Neural progenitor cell (in vitro differentiated cells): ENCODE measurements around the gene ZNF652.

ENCODE experiments used
- CTCF ChIP-seq: fragments of 200-600 bp; sonication (generic); IDR thresholded peaks from 2 replicates; pipeline ENCODE4 v1.5.1; 2017; ENCODE audit warnings: antibody characterized with exemption, mild to moderate bottlenecking
- EZH2phosphoT487 ChIP-seq: fragments of 200-600 bp; sonication (generic); IDR thresholded peaks from 2 replicates; pipeline ENCODE4 v1.6.1; 2017; ENCODE audit warnings: antibody characterized with exemption

GRCh38 chr17:49359990-49360795, 1.9 kb downstream of the ZNF652 start:
- no peak for TF ChIP-seq CTCF
- TF ChIP-seq EZH2phosphoT487: no peak
